GM18507 (cell line): ENCODE data around the gene AIG1.
"Not testable (repeated sequence)": the region's sequence is repeated elsewhere in the genome, so short reads cannot be mapped to it uniquely, and the experiment has no call there.

Source experiments
- DNase-seq: peaks from one replicate; pipeline ENCODE4 v3.0.0; 2011; ENCODE audit warnings: low read depth; ENCODE audit not compliant: insufficient read length; ENCODE audit errors: extremely low spot score
- FAIRE-seq: peaks from 2 replicates; lab custom pipeline; 2011; peaks lifted over from hg19 to GRCh38; lab: Jason Lieb, UNC

The AIG1 gene

DNA sequence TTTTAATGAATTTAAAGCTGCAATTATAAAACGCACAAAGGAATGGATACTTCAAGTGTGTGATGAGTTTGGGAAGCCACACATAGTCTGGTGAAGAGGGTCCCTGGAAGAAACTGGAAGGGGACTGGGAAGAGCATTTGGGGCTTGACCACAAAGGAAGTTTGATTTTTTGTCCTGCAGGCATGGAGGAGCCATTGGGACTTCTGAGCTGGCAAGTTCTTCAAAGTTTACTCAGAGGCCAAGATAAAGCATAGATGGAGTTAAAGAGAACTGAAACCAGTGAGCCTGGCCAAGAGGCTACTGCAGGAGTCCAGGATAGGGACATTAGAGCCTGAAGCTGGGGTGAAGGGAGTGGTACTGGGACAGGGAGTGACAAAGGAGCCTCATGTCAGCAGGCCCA lies 95.0 kb downstream of the AIG1 start:
- no peak for DNase-seq
- no peak for FAIRE-seq

DNA sequence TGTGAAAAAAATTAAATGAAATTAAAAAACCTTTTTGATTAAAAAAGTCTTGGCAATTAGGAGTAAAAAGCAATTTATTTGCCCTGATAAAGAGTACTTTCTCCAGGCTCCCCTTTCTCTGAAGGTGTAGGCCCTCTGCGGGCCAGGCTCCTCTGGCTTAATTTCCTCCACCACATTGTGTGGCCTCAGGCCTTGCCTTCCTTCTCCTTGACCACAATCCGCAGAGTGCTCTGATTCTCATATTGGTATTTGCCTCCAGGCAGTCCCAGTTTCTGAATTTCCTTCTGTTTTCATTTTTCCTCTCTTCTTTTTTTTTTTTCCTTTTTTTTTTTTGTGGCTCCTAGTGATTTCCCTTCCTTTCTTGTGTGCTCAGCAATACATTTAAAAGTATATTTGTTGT lies 96.4 kb downstream of the AIG1 start:
- DNase-seq: no peak
- FAIRE-seq: no peak

- FAIRE-seq: no peak
Observed at GRCh38 chr6:143158113-143158581, 97.5 kb downstream of the AIG1 start.

DNA sequence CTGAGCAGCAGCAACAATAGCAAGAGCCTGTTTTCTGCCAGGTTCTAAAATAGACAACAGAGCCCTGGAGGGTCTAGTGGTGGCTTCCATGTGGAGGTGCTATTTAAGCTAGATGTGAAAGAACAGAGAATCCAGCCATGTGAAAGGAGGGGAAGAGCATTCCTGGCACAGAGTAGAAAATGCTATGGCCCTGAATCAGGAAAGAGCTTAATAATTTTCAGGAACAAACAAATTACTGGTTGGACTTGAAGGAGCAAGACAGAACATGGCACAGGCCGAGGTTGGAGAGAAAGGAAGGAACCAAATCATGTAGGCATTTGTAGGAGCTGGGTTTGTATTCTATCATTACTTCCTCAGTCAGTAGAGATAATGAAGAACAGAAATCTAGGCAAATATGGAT lies 98.3 kb downstream of the AIG1 start:
- FAIRE-seq (no peak), DNase-seq (no peak)

More at GRCh38 chr6:143158113-143158581, 97.5 kb downstream of the AIG1 start:
- no peak for DNase-seq

DNA sequence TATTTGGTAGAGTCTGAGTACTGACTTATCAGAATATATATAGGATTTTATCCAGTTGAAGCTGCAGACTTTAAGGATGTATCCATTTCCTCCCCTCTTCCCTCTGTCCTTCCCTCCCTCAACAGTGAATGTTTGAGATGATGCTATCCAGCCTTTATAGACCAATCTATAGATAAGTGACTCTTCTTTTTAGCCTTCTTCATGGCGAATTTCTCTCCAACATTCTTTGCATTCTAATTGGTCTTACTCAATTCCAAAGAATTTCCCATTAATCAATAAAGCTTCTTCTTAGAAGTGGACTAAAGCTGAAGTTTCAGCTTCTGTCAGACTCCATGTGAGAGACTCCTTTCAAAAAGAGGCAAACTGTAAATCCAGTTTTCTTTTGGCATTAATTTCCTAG lies 99.3 kb downstream of the AIG1 start:
- DNase-seq (no peak), FAIRE-seq (no peak)

DNA sequence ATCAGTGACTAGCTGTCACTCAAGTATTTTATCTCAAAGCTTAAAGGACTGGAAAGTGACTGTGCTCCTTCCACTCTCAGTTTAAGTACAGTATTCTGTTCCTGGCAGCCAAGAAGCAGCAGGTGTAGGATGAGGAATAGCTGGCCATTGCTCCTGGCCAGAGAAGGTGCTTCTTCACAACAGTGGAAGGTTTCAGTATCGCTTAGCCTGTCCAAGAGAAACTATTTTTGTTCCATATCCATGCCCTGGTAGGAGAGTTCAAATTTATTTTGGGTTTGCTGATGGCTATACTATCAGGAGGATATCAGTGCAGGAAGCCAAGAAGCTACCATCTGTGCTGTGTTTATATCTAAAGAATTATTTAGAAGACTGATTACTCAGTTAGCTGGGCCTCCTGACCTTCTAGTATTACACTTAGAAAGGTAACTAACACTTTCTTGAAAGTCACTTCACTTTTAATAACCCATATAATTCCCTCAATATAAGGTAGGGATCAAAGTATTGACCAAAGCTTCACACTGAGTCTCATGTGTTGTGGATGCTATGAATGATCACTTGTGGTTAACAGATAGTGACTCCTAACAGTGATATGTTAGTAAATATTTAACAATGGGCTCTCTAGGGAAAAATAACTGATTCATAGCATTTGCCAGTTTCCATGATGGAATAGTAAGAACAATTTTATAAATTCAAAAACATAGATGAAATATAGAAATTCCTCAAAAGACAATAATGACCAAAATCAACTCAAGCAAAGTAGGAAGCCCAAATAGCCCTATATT lies 99.9 kb downstream of the AIG1 start:
- FAIRE-seq: no peak
- no peak for DNase-seq

- FAIRE-seq: no peak
- no peak for DNase-seq
Observed at GRCh38 chr6:143163621-143164020, 102.9 kb downstream of the AIG1 start.

- DNase-seq (no peak), FAIRE-seq (peak; percentile 26)
Observed at GRCh38 chr6:143164565-143165105, 103.9 kb downstream of the AIG1 start.

GRCh38 chr6:143165315-143165855 lies 104.7 kb downstream of the AIG1 start:
- no peak for FAIRE-seq
- DNase-seq: no peak

GRCh38 chr6:143166247-143166695 lies 105.6 kb downstream of the AIG1 start:
- no peak for FAIRE-seq
- DNase-seq: no peak

DNA sequence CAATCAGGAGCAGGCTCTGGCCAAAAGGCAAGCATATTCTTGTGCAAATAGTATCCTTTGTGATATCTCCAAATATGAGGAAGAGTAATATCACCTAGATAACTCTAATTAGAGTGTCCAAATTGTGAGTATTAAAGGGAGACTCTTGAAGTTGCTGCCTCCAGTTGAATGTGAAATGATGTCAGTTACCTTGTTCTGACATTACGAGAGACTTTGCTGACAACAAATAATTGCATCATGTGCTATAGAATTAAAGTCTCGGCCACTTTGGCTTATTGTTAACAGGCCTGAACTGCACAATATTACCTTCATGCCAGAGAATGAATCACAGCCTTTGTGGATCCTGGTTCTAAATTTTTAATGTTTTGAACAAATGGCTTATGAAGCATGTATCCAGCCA lies 106.5 kb downstream of the AIG1 start:
- FAIRE-seq: no peak
- DNase-seq: no peak

DNA sequence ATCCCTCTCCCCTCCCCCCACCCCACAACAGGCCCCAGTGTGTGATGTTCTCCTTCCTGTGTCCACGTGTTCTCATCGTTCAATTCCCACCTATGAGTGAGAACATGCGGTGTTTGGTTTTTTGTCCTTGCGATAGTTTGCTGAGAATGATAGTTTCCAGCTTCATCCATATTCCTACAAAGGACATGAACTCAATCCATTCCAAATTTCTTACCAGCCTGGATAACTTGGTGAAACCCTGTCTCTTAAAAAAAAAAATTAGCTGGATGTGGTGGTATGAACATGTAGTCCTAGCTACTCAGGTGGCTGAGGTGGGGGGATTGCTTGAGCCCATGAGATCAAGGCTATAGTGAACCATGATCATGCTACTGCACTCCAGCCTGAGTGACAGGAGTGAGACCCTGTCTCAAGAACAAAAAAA lies 107.7 kb downstream of the AIG1 start:
- not testable (repeated sequence) for FAIRE-seq, DNase-seq

- DNase-seq: no peak
- FAIRE-seq: no peak
Observed at GRCh38 chr6:143169440-143169839, 108.8 kb downstream of the AIG1 start.

GRCh38 chr6:143174516-143174915 lies 113.8 kb downstream of the AIG1 start:
- DNase-seq (no peak), FAIRE-seq (no peak)

GRCh38 chr6:143174951-143175350 lies 114.3 kb downstream of the AIG1 start:
- DNase-seq: no peak

DNA sequence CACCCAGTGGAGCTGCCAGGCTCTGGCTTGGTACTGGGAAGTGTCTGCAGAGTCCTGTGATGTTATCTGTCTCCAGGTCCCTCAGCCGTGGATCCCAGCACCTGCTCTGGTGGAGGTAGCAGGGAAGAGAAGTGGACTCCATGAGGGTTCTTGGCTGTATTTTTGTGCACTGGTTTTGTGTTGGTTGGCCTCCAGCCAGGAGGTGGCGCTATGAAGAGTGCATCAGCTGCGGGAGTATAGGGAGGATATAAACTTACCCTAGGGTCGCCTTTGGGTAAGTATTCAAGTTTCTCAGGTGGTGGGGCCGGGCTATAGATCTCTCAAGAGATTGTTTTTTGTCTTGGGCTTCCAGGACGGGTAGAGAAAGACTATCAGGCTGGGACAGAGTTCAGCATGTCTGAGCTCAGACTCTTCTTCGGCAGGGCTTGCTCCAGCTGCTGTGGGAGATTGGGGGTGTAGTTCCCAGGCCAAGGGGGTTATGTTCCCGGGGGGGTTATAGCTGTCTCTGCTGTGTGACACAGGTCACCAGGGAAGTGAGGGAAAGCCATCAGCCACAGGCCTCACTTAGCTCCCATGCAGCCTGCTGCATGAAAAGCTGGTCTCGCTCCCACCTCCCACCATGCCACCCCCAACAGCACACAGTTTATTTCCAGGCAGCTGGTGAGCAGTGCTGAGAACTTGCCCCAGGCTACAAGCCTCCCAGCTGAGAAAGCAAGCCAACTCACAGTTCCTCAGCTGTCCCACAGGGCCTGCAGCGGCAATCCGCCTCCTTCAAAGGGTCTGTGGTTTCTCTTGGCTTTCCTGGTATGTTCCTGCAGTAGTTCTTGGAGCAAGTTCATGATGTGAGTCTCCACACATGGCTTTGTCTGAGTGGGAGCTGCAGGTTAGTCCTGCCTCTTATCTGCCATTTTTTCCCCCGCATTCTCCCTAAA lies 115.7 kb downstream of the AIG1 start:
- DNase-seq (no peak), FAIRE-seq (no peak)

More at GRCh38 chr6:143174951-143175350, 114.3 kb downstream of the AIG1 start:
- no peak for FAIRE-seq

DNA sequence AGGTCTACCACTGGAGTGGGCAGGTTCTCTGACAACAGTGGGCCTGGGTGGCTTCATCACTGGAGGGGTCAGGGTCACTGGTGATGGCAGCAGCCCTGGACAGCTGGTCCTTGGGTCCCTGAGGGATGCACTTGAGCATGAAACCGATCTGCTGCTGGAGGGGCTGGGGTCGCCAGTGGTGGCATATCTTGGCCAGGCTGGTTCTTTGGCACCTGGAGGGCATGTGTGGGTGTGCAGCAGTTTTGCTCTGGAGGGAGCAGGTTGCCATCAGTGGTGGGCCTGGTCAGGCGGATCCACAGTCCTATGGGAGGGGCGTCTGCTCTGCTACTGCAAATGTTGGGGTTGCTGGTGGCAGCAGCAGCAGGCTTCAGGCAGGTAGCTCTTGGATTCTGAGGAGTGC lies 117.0 kb downstream of the AIG1 start:
- no peak for FAIRE-seq

GRCh38 chr6:143179096-143179495 lies 118.4 kb downstream of the AIG1 start:
- DNase-seq (no peak), FAIRE-seq (no peak)

More for the DNA sequence above, 117.0 kb downstream of the AIG1 start:
- DNase-seq: no peak

DNA sequence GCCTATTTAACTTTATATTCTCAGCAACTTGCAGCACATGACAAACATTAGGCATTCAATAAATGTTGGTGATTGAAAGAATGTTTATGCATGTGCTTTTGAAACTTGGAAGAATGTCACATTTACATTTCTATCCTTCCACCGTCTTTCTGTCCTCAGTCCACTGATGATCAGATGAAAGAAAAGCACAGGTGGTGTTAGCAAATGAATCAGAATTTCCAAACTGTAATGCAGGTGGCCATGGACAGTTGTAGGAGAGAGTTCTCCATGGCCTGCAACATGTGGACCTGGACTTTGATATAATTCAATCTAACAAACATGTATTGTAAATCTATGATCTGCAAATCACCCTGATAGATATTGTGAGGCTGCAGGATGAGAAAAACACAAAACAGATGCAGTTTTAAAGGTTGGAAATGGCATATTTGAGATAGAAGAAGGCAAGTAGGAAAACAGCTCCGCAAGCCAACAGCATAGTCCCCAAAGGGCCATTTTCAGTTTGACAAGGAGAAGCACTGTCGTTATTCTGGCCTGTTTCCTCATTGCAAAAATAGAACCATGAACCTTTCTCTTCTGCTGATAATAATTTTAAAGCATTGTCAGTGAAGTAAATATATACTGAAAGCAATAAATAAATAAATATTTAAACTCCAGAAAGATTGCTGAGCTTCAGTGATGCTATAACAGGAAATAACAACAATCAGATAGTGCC lies 119.4 kb downstream of the AIG1 start:
- DNase-seq: no peak
- no peak for FAIRE-seq
